ENCODE measurements around the gene CACNB1. TPM values are rescaled to one million over a fixed set of nuclear protein-coding genes. Genes with fewer than 3 reads are reported as not detected.
A peak's percentile ranks its signal among the peaks of the same experiment; 100 is the strongest.

CACNB1 gene
- total and polyA plus RNA-seq, 2 of the 13 experiments (the other 11 are each of a cell fraction or from before 2014, with no cell fraction given): 0.75 to 1.5 TPM

DNA sequence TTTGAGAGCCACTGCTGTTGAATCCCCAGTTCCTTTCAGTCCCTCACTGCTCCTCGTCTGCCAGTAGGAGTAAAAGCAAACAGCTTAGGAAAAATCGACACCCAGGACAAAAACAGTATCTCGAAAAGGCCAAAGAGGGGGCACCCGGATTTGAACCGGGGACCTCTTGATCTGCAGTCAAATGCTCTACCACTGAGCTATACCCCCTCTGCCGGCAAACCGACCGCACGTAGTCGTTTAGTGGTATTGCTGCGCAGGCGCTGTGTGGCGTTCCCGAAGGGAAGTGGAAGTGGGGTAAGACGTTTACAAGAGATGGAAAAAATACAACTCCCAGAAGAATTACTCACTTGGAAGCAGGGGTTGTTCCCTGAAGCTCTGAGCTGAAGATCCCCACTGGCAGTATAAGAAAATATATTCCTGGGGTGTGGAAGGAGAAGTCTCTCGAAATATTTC is 43.8 kb downstream of the CACNB1 start (continued):
- TF ChIP-seq NCOA2 (CRISPR knock-in tag; IDR thresholded peaks at IDR 0.05) (peak; percentile 23; the same call in 1 of the 2 replicates), ZNF629 (CRISPR knock-in tag; conservative IDR thresholded peaks at IDR 0.05) (peak; percentile 51; the same call in 1 of the 2 replicates), ONECUT2 (CRISPR knock-in tag; IDR thresholded peaks at IDR 0.05) (no peak), DNMT3B (CRISPR knock-in tag; conservative IDR thresholded peaks at IDR 0.05) (no peak), HMGXB3 (CRISPR knock-in tag; IDR thresholded peaks at IDR 0.05; ENCODE audit: borderline replicate concordance) (0 out of 2 replicates have a peak, but pooled peaks have one; percentile 5), SUZ12 (IDR thresholded peaks at IDR 0.05; ENCODE audit: low read depth, low read length) (no peak), ISX (CRISPR knock-in tag; conservative IDR thresholded peaks at IDR 0.05) (no peak), ZNF839 (CRISPR knock-in tag; IDR thresholded peaks at IDR 0.05; ENCODE audit: borderline replicate concordance) (no peak), RCOR2 (CRISPR knock-in tag; IDR thresholded peaks at IDR 0.05) (no peak), IRF2 (CRISPR knock-in tag; IDR thresholded peaks at IDR 0.05) (no peak), ZNF564 (CRISPR knock-in tag; IDR thresholded peaks at IDR 0.05) (peak; percentile 30; the same call in 1 of the 2 replicates), TCF7L2 (IDR thresholded peaks at IDR 0.05; ENCODE audit: low read depth, low read length) (no peak), ZNF740 (CRISPR knock-in tag; IDR thresholded peaks at IDR 0.05) (no peak), HDAC2 (CRISPR knock-in tag; IDR thresholded peaks at IDR 0.05) (peak; percentile 40; the same call in 1 of the 2 replicates), ZNF121 (CRISPR knock-in tag; IDR thresholded peaks at IDR 0.05) (no peak; the same call in 1 of the 2 replicates), ARNTL (CRISPR knock-in tag; IDR thresholded peaks at IDR 0.05) (no peak), SSRP1 (CRISPR knock-in tag; IDR thresholded peaks at IDR 0.05) (peak; percentile 78; the same call in 1 of the 2 replicates)
- TF ChIP-seq, protein P1, sequence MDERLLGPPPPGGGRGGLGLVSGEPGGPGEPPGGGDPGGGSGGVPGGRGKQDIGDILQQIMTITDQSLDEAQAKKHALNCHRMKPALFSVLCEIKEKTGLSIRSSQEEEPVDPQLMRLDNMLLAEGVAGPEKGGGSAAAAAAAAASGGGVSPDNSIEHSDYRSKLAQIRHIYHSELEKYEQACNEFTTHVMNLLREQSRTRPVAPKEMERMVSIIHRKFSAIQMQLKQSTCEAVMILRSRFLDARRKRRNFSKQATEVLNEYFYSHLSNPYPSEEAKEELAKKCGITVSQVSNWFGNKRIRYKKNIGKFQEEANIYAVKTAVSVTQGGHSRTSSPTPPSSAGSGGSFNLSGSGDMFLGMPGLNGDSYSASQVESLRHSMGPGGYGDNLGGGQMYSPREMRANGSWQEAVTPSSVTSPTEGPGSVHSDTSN (CRISPR knock-in tag; IDR thresholded peaks at IDR 0.05): no peak
- TF ChIP-seq, protein P2, sequence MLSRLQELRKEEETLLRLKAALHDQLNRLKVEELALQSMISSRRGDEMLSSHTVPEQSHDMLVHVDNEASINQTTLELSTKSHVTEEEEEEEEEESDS (CRISPR knock-in tag; IDR thresholded peaks at IDR 0.05; ENCODE audit: borderline replicate concordance): 0 out of 2 replicates have a peak, but pooled peaks have one; percentile 15
- TF ChIP-seq, protein P3, sequence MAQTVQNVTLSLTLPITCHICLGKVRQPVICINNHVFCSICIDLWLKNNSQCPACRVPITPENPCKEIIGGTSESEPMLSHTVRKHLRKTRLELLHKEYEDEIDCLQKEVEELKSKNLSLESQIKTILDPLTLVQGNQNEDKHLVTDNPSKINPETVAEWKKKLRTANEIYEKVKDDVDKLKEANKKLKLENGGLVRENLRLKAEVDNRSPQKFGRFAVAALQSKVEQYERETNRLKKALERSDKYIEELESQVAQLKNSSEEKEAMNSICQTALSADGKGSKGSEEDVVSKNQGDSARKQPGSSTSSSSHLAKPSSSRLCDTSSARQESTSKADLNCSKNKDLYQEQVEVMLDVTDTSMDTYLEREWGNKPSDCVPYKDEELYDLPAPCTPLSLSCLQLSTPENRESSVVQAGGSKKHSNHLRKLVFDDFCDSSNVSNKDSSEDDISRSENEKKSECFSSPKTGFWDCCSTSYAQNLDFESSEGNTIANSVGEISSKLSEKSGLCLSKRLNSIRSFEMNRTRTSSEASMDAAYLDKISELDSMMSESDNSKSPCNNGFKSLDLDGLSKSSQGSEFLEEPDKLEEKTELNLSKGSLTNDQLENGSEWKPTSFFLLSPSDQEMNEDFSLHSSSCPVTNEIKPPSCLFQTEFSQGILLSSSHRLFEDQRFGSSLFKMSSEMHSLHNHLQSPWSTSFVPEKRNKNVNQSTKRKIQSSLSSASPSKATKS (CRISPR knock-in tag; IDR thresholded peaks at IDR 0.05): no peak
- TF ChIP-seq, protein P4, sequence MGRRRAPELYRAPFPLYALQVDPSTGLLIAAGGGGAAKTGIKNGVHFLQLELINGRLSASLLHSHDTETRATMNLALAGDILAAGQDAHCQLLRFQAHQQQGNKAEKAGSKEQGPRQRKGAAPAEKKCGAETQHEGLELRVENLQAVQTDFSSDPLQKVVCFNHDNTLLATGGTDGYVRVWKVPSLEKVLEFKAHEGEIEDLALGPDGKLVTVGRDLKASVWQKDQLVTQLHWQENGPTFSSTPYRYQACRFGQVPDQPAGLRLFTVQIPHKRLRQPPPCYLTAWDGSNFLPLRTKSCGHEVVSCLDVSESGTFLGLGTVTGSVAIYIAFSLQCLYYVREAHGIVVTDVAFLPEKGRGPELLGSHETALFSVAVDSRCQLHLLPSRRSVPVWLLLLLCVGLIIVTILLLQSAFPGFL (CRISPR knock-in tag; IDR thresholded peaks at IDR 0.05): no peak
